ENCODE measurements around the gene NUDT14. TPM values are rescaled to one million over a fixed set of nuclear protein-coding genes. Genes with fewer than 3 reads are reported as not detected.

Gene NUDT14
- total RNA-seq, 1 donor from 2014 or later = 16.4 TPM

GRCh38 chr14:105149146-105149781, 31.8 kb downstream of the NUDT14 start:
- intact Hi-C loops (cut with micrococcal nuclease) = no loop called here

DNA sequence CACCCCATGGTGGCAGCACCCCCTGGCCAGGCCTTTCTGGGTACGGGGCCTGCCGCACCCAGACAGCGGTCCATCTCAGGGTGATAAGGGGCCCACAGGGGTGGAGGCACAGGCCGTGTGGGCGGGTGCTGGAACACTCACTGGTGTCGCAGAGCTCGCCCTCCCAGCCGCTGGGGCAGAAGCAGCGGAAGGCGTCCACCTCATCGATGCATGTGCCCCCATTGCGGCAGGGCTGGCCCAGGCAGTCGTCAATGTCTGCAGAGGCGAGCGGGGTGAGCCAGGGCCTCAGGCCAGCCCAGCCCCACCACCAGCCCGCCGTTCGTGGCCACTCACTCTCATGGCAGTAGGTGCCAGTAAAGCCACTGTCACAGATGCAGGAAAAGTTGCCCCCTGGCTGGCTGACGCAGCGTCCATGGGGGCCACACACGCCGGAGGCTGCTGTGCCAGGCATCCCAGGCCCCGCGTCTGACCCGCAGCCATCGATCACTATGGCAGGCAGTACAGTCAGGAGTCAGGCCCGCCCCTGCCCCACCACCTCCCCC, 32.4 kb downstream of the NUDT14 start:
- intact Hi-C loops (cut with micrococcal nuclease) = no loop called here

GRCh38 chr14:105147671-105148603, 33.2 kb downstream of the NUDT14 start:
- intact Hi-C loops (cut with micrococcal nuclease) = no loop called here

GRCh38 chr14:105146976-105147635, 34.0 kb downstream of the NUDT14 start:
- intact Hi-C loops (cut with micrococcal nuclease) = no loop called here

GRCh38 chr14:105146181-105146975, 34.7 kb downstream of the NUDT14 start:
- intact Hi-C loops (cut with micrococcal nuclease) = no loop called here

DNA sequence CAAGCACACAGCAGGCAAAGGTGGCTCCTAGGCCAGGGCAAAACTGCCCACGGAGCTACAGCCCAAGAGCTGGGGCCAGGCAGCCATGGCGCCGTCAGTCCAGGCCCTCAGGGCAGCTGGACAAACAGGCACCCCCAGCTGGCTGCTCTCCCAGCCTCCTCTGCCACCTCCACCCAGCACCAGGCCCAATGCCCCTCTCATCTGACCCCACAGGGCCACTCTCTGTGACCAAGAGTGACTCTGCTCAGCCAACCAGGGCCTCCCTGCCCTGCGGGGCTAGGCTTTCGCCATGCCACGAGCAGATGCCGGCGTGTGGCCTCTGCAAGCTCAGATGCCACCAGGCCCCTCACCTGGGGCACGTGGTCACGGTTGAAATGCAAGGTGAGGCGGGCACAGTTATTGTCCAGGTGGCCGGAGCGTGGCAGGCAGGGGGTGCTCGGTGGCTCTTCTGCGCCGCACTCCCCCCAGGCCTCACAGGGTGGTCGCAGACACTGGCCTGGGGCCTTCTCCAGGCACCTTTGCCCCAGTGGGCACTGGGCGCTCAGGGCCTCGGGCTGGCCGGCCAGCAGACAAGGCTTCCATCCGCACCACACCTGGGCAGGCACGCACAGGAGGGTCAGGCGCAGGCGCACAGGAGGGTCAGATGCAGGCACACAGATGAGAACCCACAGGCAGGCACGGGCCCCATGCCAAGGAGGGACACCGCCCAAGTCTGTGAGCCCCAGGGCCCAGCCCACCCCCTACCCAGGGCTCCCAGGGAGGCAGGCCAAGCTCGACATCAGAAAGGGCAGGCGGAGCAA, 35.5 kb downstream of the NUDT14 start:
- intact Hi-C loops (cut with micrococcal nuclease) = no loop called here

DNA sequence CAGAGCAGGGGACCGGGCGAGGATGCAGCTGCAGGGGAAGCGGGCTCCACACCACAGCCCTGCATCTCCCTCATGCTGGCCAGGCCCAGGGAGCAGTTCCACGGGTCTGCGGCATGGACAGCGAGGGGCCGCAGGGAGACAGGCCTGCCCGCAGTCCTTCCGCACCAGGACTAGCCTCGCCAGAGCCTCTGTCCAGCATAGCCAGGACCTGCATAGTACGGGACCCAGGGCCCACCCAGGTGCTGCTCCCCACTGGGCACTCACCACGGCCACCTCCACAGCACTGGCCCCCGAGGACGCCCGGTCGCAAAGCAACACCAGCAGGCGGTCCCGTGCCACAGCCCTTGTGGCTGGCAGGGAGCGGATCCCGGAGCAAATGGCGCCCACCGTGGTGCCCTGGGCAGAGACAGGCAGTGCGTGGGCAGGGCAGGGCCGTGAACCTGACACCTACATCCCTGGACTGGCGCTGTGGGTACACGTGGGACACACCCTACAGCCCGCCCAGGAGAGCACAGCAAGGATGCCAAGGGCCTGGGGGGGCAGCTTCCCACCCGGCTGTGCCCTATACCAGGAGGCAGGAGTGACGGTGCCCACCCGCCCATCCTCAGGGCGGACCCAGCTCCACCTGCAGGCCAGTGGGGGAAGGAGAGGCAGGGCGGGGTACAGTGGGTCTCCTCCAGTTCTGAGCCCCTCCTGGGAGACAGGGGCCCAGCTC, 36.3 kb downstream of the NUDT14 start:
- intact Hi-C loops (cut with micrococcal nuclease) = no loop called here

GRCh38 chr14:105144026-105144665, 37.0 kb downstream of the NUDT14 start:
- intact Hi-C loops (cut with micrococcal nuclease) = no loop called here

GRCh38 chr14:105143451-105144025, 37.6 kb downstream of the NUDT14 start:
- intact Hi-C loops (cut with micrococcal nuclease) = no loop called here

DNA sequence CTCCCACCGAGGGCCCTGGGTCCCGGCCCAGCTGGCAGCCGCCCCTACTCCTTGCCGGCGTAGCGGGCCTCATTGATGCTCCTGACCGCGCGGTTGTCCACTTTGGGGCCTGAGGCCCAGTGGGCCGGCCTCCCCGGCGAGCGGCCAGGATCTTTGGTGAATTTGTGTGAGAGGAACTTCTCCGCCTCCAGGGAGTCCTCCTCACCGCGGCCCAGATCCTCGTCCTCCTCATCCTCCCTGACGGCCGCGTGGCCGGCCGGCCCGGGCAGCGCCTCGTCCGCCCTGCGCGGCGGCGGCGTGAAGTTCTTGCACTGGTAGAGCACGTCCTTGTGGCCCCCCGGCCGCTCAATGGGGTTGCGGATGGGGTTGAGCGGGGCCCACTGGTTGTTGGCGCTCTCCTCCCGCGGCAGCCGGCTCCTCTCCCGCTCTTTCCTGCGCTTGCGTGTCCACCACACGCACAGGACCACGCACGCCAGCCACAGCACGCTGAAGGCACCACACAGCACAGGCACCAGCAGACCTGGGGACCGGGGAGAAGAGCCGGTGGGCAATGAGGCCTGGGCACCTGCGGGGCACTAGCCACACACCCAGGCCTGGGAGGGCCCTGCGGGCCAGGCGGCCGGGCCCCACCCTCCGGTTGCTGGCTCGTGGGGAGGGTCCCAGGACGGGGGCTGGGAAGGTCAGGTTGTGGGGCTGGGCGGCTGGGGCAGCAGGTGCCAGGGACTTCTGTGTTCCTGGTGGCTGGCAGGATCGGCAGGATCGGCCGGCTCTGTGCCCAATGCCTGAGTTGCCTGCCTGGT, 38.3 kb downstream of the NUDT14 start:
- intact Hi-C loops (cut with micrococcal nuclease) = no loop called here

- intact Hi-C loops (cut with micrococcal nuclease) = no loop called here
Measured at GRCh38 chr14:105141486-105142281, 39.4 kb downstream of the NUDT14 start.

DNA sequence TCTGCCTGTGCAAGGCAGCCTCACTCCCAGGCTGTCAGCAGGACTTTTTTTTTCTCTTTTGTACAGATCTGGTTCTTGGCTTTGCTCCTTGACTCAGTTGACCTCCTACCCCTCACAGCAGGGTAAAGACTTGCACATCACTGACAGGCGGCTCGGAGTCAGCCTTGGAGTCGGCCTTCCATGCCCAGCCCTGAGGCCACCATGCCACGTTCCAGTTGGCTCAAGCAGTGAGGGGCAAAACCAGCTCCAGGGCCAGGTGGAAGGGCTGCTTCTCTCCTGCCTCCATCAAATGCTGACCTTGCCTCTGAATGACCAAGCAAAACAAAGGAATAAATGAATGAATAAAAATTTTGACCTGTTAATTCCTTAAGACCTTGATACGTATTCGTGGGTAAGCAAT, 40.1 kb downstream of the NUDT14 start:
- intact Hi-C loops (cut with micrococcal nuclease) = no loop called here

GRCh38 chr14:105140581-105140980, 40.5 kb downstream of the NUDT14 start:
- intact Hi-C loops (cut with micrococcal nuclease) = no loop called here

- intact Hi-C loops (cut with micrococcal nuclease) = no loop called here
Measured at GRCh38 chr14:105139831-105140239, 41.3 kb downstream of the NUDT14 start.

GRCh38 chr14:105139212-105139825, 41.8 kb downstream of the NUDT14 start:
- intact Hi-C loops (cut with micrococcal nuclease) = no loop called here

- intact Hi-C loops (cut with micrococcal nuclease) = no loop called here
Measured at GRCh38 chr14:105138551-105139111, 42.5 kb downstream of the NUDT14 start.
